ENCODE results near the gene DNM3. TPM values are rescaled to one million over a fixed set of nuclear protein-coding genes. Genes with fewer than 3 reads are reported as not detected.

Gene DNM3
- total RNA-seq, 1 experiment from 2014 or later = 2.7 TPM

DNA sequence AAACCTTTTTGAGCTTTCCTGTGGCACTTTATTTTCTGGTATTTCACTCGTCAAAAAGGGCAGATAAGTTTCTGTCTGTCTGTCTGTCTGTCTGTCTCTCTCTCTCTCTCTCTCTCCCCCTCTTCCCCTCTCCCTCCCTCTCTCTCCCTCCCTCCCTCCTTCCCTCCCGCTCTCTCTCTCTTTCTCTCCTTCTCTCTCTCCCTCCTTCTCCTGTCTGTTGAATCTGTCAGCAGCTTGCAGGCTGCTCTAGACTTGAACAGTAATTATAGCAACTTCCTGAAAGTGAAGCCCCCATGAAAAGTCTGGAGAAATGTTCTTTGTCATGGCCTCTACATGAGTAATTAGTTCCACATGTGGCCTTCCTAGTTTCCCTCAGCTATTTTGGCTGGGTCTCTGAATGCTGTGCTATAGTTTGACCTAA, 303.9 kb downstream of the DNM3 start:
- Histone ChIP-seq H2BK120ac (ENCODE audit: low read depth, low read length, poor library complexity, severe bottlenecking) (no peak overlapping the region), H3K9me3 (ENCODE audit: control insufficient read depth, low read depth, low read length) (no peaks in the 10 kb centered on the region), H3K4ac (ENCODE audit: low read depth, low read length) (no peak overlapping the region), H3K14ac (ENCODE audit: insufficient read depth, low read length) (no peak overlapping the region), H3K79me2 (ENCODE audit: insufficient read depth, low read length) (no peaks in the 10 kb centered on the region), H2BK20ac (ENCODE audit: low read depth, low read length, poor library complexity, severe bottlenecking) (no peak overlapping the region), H3K56ac (ENCODE audit: insufficient read length, low read depth, low read length) (no peak overlapping the region), H4K5ac (ENCODE audit: insufficient read length, low read depth, low read length) (no peak overlapping the region), H4K20me1 (ENCODE audit: control insufficient read depth, insufficient read depth, insufficient read length) (no peaks in the 10 kb centered on the region), H3K4me2 (ENCODE audit: insufficient read depth, insufficient read length, low read length) (no peak overlapping the region), H3K79me1 (ENCODE audit: insufficient read depth, low read depth, low read length, poor library complexity, severe bottlenecking) (no peaks in the 10 kb centered on the region), H4K8ac (replicated peaks; ENCODE audit: insufficient read length, low read depth, low read length) (no peak overlapping the region), H3K23me2 (ENCODE audit: insufficient read length, low read depth, low read length, poor library complexity, severe bottlenecking) (no peaks in the 10 kb centered on the region), H3T11ph (ENCODE audit: low read length) (no peak overlapping the region), H2AFZ (ENCODE audit: low read length) (no peak overlapping the region), H2BK12ac (ENCODE audit: insufficient read length, low read depth, low read length) (no peak overlapping the region), H3K4me1 (ENCODE audit: insufficient read depth, low read length) (no peaks in the 10 kb centered on the region), H2BK15ac (ENCODE audit: low read depth, low read length) (no peak overlapping the region), H4K91ac (ENCODE audit: insufficient read length, low read depth, low read length) (no peak overlapping the region), H2AK5ac (ENCODE audit: insufficient read length, low read length) (no peak overlapping the region), H3K27ac (ENCODE audit: insufficient read length, low read depth, low read length) (no peak overlapping the region), H3K9ac (ENCODE audit: extremely low read depth, insufficient read length, low read length) (no peak overlapping the region), H3K27me3 (ENCODE audit: insufficient read depth, low read length) (no peaks in the 10 kb centered on the region), H3K23ac (ENCODE audit: insufficient read length, low read depth, low read length) (no peak overlapping the region), H3K18ac (ENCODE audit: insufficient read length, low read depth, low read length) (no peak overlapping the region), H2BK5ac (ENCODE audit: insufficient read length, low read length) (no peak overlapping the region)
- no peak overlapping the region for H3K4me3 Mint-ChIP-seq
- H3K4me1 Mint-ChIP-seq = peaks cover 26 to 36% of the 10 kb centered on the region in 2 experiments
- TF ChIP-seq, protein P1, sequence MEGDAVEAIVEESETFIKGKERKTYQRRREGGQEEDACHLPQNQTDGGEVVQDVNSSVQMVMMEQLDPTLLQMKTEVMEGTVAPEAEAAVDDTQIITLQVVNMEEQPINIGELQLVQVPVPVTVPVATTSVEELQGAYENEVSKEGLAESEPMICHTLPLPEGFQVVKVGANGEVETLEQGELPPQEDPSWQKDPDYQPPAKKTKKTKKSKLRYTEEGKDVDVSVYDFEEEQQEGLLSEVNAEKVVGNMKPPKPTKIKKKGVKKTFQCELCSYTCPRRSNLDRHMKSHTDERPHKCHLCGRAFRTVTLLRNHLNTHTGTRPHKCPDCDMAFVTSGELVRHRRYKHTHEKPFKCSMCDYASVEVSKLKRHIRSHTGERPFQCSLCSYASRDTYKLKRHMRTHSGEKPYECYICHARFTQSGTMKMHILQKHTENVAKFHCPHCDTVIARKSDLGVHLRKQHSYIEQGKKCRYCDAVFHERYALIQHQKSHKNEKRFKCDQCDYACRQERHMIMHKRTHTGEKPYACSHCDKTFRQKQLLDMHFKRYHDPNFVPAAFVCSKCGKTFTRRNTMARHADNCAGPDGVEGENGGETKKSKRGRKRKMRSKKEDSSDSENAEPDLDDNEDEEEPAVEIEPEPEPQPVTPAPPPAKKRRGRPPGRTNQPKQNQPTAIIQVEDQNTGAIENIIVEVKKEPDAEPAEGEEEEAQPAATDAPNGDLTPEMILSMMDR (conservative IDR thresholded peaks at IDR 0.05) = no peak
- no peaks in the 10 kb centered on the region for H3K36me3 Mint-ChIP-seq (ENCODE audit: insufficient read depth in 1 of 3, low read depth in 3 of 3)
- no peak for DNase-seq
- H3K9me3 Mint-ChIP-seq = no peaks in the 10 kb centered on the region
- H3K27me3 Mint-ChIP-seq (ENCODE audit: low read depth) = no peaks in the 10 kb centered on the region
- whole genome bisulfite sequencing (ENCODE audit: extremely low coverage, insufficient read length, low lambda C conversion rate) = no CpG with 5 or more reads among the region's 2 CpGs
- H3K27ac Mint-ChIP-seq = 0 out of 7 replicates have a peak overlapping the region, but pooled peaks of 1 of the 3 experiments have one; percentile 32
